HepG2 (cell line): ENCODE data around the gene LSMEM2. TPM values are rescaled to one million over a fixed set of nuclear protein-coding genes. Genes with fewer than 3 reads are reported as not detected.
A peak's percentile ranks its signal among the peaks of the same experiment; 100 is the strongest.

Experiments used
- AGO2 ChIP-seq: fragments of 200-400 bp; formaldehyde crosslinking; optimal IDR thresholded peaks from 2 replicates; pipeline ENCODE3; 2017; ENCODE audit warnings: mild to moderate bottlenecking, low read depth, low read length, moderate library complexity
- ARID5B ChIP-seq: IDR thresholded peaks from 2 replicates; pipeline ENCODE4 v1.4.0; 2020; ENCODE audit warnings: mild to moderate bottlenecking, missing genetic modification reagents
- ATF1 ChIP-seq: IDR thresholded peaks from 2 replicates; pipeline ENCODE4 v1.6.1; 2016; ENCODE audit warnings: mild to moderate bottlenecking, control low read depth
- ELF3 ChIP-seq: IDR thresholded peaks from 2 replicates; pipeline ENCODE4 v1.6.1; 2016; ENCODE audit warnings: missing genetic modification reagents, missing compliant biosample characterization
- HDAC2 ChIP-seq: sonication (generic); formaldehyde crosslinking; IDR thresholded peaks from 2 replicates; pipeline ENCODE4 v1.4.0; 2020; ENCODE audit warnings: missing genetic modification reagents
- IKZF5 ChIP-seq: IDR thresholded peaks from 2 replicates; pipeline ENCODE4 v1.6.1; 2018; ENCODE audit warnings: missing genetic modification reagents, mild to moderate bottlenecking, missing compliant biosample characterization
- NCOA1 ChIP-seq: sonication (generic); formaldehyde crosslinking; IDR thresholded peaks from 2 replicates; pipeline ENCODE4 v1.9.0; 2021; ENCODE audit warnings: missing genetic modification reagents
- NFKB2 ChIP-seq: sonication (generic); formaldehyde crosslinking; IDR thresholded peaks from 2 replicates; pipeline ENCODE4 v1.4.0; 2020; ENCODE audit warnings: missing genetic modification reagents, borderline replicate concordance
- PCBP2 ChIP-seq: fragments of 200-400 bp; formaldehyde crosslinking; optimal IDR thresholded peaks from 2 replicates; pipeline ENCODE3; 2018; ENCODE audit warnings: low read length, low read depth; ENCODE audit not compliant: poor library complexity, severe bottlenecking
- REL ChIP-seq: sonication (generic); formaldehyde crosslinking; conservative IDR thresholded peaks from 2 replicates; pipeline ENCODE4 v1.8.0; 2022; ENCODE audit warnings: mild to moderate bottlenecking, missing genetic modification reagents, moderate library complexity
- RFXAP ChIP-seq: sonication (generic); formaldehyde crosslinking; IDR thresholded peaks from 2 replicates; pipeline ENCODE4 v1.4.0; 2020; ENCODE audit warnings: missing genetic modification reagents, borderline replicate concordance
- TRAFD1 ChIP-seq: sonication (generic); formaldehyde crosslinking; IDR thresholded peaks from 2 replicates; pipeline ENCODE4 v1.5.1; 2020; ENCODE audit warnings: missing genetic modification reagents, mild to moderate bottlenecking, borderline replicate concordance
- ZBTB34 ChIP-seq: sonication (generic); formaldehyde crosslinking; IDR thresholded peaks from 2 replicates; pipeline ENCODE4 v1.8.0; 2022; ENCODE audit warnings: mild to moderate bottlenecking, missing genetic modification reagents
- ZBTB38 ChIP-seq: sonication (generic); formaldehyde crosslinking; IDR thresholded peaks from 2 replicates; pipeline ENCODE4 v1.5.1; 2020; ENCODE audit warnings: mild to moderate bottlenecking, missing genetic modification reagents
- ZC3H4 ChIP-seq: sonication (generic); formaldehyde crosslinking; IDR thresholded peaks from 2 replicates; pipeline ENCODE4 v1.4.0; 2020; ENCODE audit warnings: missing genetic modification reagents, borderline replicate concordance
- ZNF430 ChIP-seq: sonication (generic); formaldehyde crosslinking; IDR thresholded peaks from 2 replicates; pipeline ENCODE4 v1.9.0; 2021; ENCODE audit warnings: mild to moderate bottlenecking, missing genetic modification reagents
- ZNF512 ChIP-seq: sonication (generic); formaldehyde crosslinking; IDR thresholded peaks from 2 replicates; pipeline ENCODE4 v1.4.0; 2020; ENCODE audit warnings: mild to moderate bottlenecking, missing genetic modification reagents
- ZNF782 ChIP-seq: sonication (generic); formaldehyde crosslinking; IDR thresholded peaks from 2 replicates; pipeline ENCODE4 v1.4.0; 2020; ENCODE audit warnings: missing genetic modification reagents, mild to moderate bottlenecking, borderline replicate concordance
- ZNF883 ChIP-seq: sonication (generic); formaldehyde crosslinking; IDR thresholded peaks from 2 replicates; pipeline ENCODE4 v1.5.1; 2020; ENCODE audit warnings: mild to moderate bottlenecking, missing genetic modification reagents; ENCODE audit errors: not compliant biosample characterization
- polyA plus RNA-seq, 8 experiments: library from polyadenylated mRNA; depleted of rRNA in 3 of 8; stranded (reverse) in 7 of 8; unstranded in 1 of 8; fragments of >200 nt; fragmentation: Illumina TruSeq in 4 of 8; extraction: Trizol in 4 of 8; gene quantifications; 2 replicates each; pipeline versions ENCODE4 v1.2.1 to v1.2.3, GENCODE V29; 2011 to 2016; ENCODE audit warnings: low read depth in 4 of 8, missing spikeins in 1 of 8, mixed read lengths in 1 of 8; ENCODE audit not compliant: insufficient read depth in 1 of 8
- total RNA-seq, 5 experiments: library from RNA; depleted of rRNA; stranded (reverse); fragments of >200 nt; fragmentation: Illumina TruSeq; extraction: Trizol; gene quantifications; 2 replicates each; pipeline ENCODE4 v1.2.3, GENCODE V29; 2016; ENCODE audit warnings: low read depth in 1 of 5

LSMEM2 gene
- total and polyA plus RNA-seq, 2 of the 13 experiments (the other 11 are each of a cell fraction or from before 2014, with no cell fraction given), result 0.07 to 0.41 TPM

GRCh38 chr3:50299929-50300680 is 21.2 kb downstream of the LSMEM2 start (continued):
- TF ChIP-seq ARID5B (CRISPR knock-in tag) (no peak), TRAFD1 (CRISPR knock-in tag) (no peak), ZC3H4 (CRISPR knock-in tag) (peak; percentile 56; the same call in 1 of the 2 replicates), NFKB2 (CRISPR knock-in tag) (peak; percentile 53; the same call in 1 of the 2 replicates), HDAC2 (CRISPR knock-in tag) (0 out of 2 replicates have a peak, but pooled peaks have one; percentile 3), ZBTB34 (CRISPR knock-in tag) (0 out of 2 replicates have a peak, but pooled peaks have one; percentile 8), ZBTB38 (CRISPR knock-in tag) (peak; percentile 96), REL (CRISPR knock-in tag) (no peak), NCOA1 (CRISPR knock-in tag) (no peak), ZNF883 (peak; percentile 53), AGO2 (peak; percentile 49), ZNF512 (no peak), PCBP2 (no peak), ELF3 (no peak), IKZF5 (CRISPR knock-in tag) (no peak), ZNF430 (CRISPR knock-in tag) (0 out of 2 replicates have a peak, but pooled peaks have one; percentile 30), ZNF782 (CRISPR knock-in tag) (0 out of 2 replicates have a peak, but pooled peaks have one; percentile 5), RFXAP (CRISPR knock-in tag) (0 out of 2 replicates have a peak, but pooled peaks have one; percentile 7), ATF1 (CRISPR knock-in tag) (peak; percentile 18; the same call in 1 of the 2 replicates)
